ENCODE measurements around the gene INHBA. TPM values are rescaled to one million over a fixed set of nuclear protein-coding genes. Genes with fewer than 3 reads are reported as not detected.

The INHBA gene
- total and polyA plus RNA-seq, 2 of the 4 experiments (the other 2 are of a cell fraction), result 60.2 to 112 TPM

GRCh38 chr7:41698726-41699125, 4.2 kb downstream of the INHBA start:
- H2BK20ac ChIP-seq (ENCODE audit: low read depth, low read length), result peak overlapping the region; percentile 65; the same call in 1 of the 2 replicates
- peak overlapping the region; percentile 64 to 82; a peak in 3 of 4 replicates for H4K8ac ChIP-seq (ENCODE audit: low read depth in 2 of 2, low read length in 2 of 2)
- H2BK120ac ChIP-seq (ENCODE audit: low read depth, low read length), result peak overlapping the region; percentile 91
- WGBS, 2 experiments (ENCODE audit: extremely low coverage in 2 of 2, insufficient read length in 1 of 2), result 0% methylated on average over 2 of the region's 4 CpGs; no CpG with 5 or more reads in 1 of the 2 experiments
- H3K9ac ChIP-seq (ENCODE audit: low read depth, low read length), result peak overlapping the region; percentile 94
- H2AK9ac ChIP-seq (replicated peaks; ENCODE audit: low read depth, low read length, poor library complexity), result no peak overlapping the region
- H3K79me1 ChIP-seq (ENCODE audit: low read depth in 1 of 2, low read length in 2 of 2), result peaks cover 0 to 12% of the 10 kb centered on the region in 2 experiments; a peak in 2 of 4 replicates
- H3K56ac ChIP-seq (ENCODE audit: extremely low read depth, insufficient read depth, low read length), result peak overlapping the region; percentile 99
- ChIA-PET POLR2A (ENCODE audit: unreplicated experiment) (interaction anchor here (0.6 to 0.7 kb wide), 2 partner anchors 478 to 651 kb away, joined by 3 to 5 read pairs; no protein-coding TSS in a partner anchor), CTCF (interaction anchor here (1.1 kb wide), 3 partner anchors 696 to 1466 kb away, joined by 3 to 5 read pairs (median 4); no protein-coding TSS in a partner anchor)
- H4K5ac ChIP-seq (ENCODE audit: low read depth, low read length), result peak overlapping the region; percentile 93
- peak overlapping the region; percentile 87 for H4K91ac ChIP-seq (ENCODE audit: insufficient read depth, low read depth, low read length)
- intact Hi-C loops (cut with micrococcal nuclease) (loop anchor here (5.0 to 10.0 kb wide), 9 partner anchors 206 to 686 kb away; no protein-coding TSS in a partner anchor), in situ Hi-C loops (cut with MboI; ENCODE audit: low sequenced_read_pairs) (no loop called here), dilution Hi-C loops (cut with HindIII; ENCODE audit: low sequenced_read_pairs, unreplicated experiment) (no loop called here)
- H2AK5ac ChIP-seq (ENCODE audit: low read depth, low read length), result peak overlapping the region; percentile 44; the same call in 1 of the 2 replicates
- H3K4me2 ChIP-seq (ENCODE audit: low read depth, low read length), result peak overlapping the region; percentile 98
- ATAC-seq (ENCODE audit: low read depth) (peak; percentile 4), DNase-seq (peak; percentile 85)
- H3K27me3 ChIP-seq (ENCODE audit: control insufficient read depth, insufficient read depth, low read length), result no peaks in the 10 kb centered on the region
- H3K27ac ChIP-seq (ENCODE audit: insufficient read depth, low read length), result peak overlapping the region; percentile 99
- H3K36me3 ChIP-seq (ENCODE audit: control insufficient read depth, insufficient read depth, low read length), result peaks cover 9% of the 10 kb centered on the region
- no peaks in the 10 kb centered on the region for H3K9me3 ChIP-seq (ENCODE audit: control insufficient read depth, insufficient read depth, low read length)
- peaks cover 11% of the 10 kb centered on the region for H3K4me1 ChIP-seq (ENCODE audit: control insufficient read depth, insufficient read depth, low read length)
- 0 out of 3 replicates have a peak overlapping the region, but pooled peaks have one; percentile 48 for H2BK15ac ChIP-seq (ENCODE audit: low read depth, low read length)
- H3K4ac ChIP-seq (ENCODE audit: low read depth, low read length), result peak overlapping the region; percentile 95
- H3K9me1 ChIP-seq (ENCODE audit: insufficient read depth, low read length), result no peaks in the 10 kb centered on the region
- H3K18ac ChIP-seq (ENCODE audit: low read depth, low read length), result peak overlapping the region; percentile 97
- peak overlapping the region; percentile 95 for H3K14ac ChIP-seq (replicated peaks; ENCODE audit: low read depth, low read length)
- peaks cover 37% of the 10 kb centered on the region for H4K20me1 ChIP-seq (ENCODE audit: insufficient read depth, low read length)
- H2BK5ac ChIP-seq (ENCODE audit: low read depth, low read length, poor library complexity, severe bottlenecking), result peak overlapping the region; percentile 98
- peak overlapping the region; percentile 96 for H3K23ac ChIP-seq (ENCODE audit: low read depth, low read length)
- BruUV-seq (replicated peaks), result no TSS peak
- peak overlapping the region; percentile 91 for H3K4me3 ChIP-seq (ENCODE audit: insufficient read depth, low read depth, low read length)
- H2AFZ ChIP-seq (replicated peaks; ENCODE audit: low read length, poor library complexity), result no peak overlapping the region
- TF ChIP-seq, protein P1, sequence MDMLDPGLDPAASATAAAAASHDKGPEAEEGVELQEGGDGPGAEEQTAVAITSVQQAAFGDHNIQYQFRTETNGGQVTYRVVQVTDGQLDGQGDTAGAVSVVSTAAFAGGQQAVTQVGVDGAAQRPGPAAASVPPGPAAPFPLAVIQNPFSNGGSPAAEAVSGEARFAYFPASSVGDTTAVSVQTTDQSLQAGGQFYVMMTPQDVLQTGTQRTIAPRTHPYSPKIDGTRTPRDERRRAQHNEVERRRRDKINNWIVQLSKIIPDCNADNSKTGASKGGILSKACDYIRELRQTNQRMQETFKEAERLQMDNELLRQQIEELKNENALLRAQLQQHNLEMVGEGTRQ (IDR thresholded peaks at IDR 0.05; ENCODE audit: low read depth, low read length), result 0 out of 2 replicates have a peak, but pooled peaks have one; percentile 24
- TF ChIP-seq CTCF (conservative IDR thresholded peaks at IDR 0.05; ENCODE audit: low read depth, low read length) (no peak), MAFK (IDR thresholded peaks at IDR 0.05; ENCODE audit: low read depth, low read length) (peak; percentile 33; the same call in 1 of the 2 replicates), MXI1 (IDR thresholded peaks at IDR 0.05; ENCODE audit: borderline replicate concordance, low read depth, low read length) (peak; percentile 57), NFE2L2 (IDR thresholded peaks at IDR 0.05; ENCODE audit: low read depth, low read length) (no peak), POLR2A (IDR thresholded peaks at IDR 0.05; ENCODE audit: low read depth, low read length) (peak; percentile 50), RCOR1 (IDR thresholded peaks at IDR 0.05; ENCODE audit: insufficient replicate concordance, low read length) (no peak), MAZ (IDR thresholded peaks at IDR 0.05; ENCODE audit: borderline replicate concordance, low read depth, low read length) (no peak), CHD1 (IDR thresholded peaks at IDR 0.05; ENCODE audit: low read depth, low read length) (no peak), SMC3 (IDR thresholded peaks at IDR 0.05; ENCODE audit: low read depth, low read length) (no peak), FOS (IDR thresholded peaks at IDR 0.05; ENCODE audit: low read depth, low read length) (peak; percentile 34; the same call in 1 of the 2 replicates), CEBPB (IDR thresholded peaks at IDR 0.05; ENCODE audit: low read depth, low read length) (peak; percentile 16; the same call in 1 of the 2 replicates), RFX5 (IDR thresholded peaks at IDR 0.05; ENCODE audit: low read depth, low read length) (no peak), BHLHE40 (IDR thresholded peaks at IDR 0.05; ENCODE audit: low read depth, low read length) (peak; percentile 45; the same call in 1 of the 2 replicates)
- TF ChIP-seq, protein P2, sequence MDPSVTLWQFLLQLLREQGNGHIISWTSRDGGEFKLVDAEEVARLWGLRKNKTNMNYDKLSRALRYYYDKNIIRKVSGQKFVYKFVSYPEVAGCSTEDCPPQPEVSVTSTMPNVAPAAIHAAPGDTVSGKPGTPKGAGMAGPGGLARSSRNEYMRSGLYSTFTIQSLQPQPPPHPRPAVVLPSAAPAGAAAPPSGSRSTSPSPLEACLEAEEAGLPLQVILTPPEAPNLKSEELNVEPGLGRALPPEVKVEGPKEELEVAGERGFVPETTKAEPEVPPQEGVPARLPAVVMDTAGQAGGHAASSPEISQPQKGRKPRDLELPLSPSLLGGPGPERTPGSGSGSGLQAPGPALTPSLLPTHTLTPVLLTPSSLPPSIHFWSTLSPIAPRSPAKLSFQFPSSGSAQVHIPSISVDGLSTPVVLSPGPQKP (IDR thresholded peaks at IDR 0.05; ENCODE audit: borderline replicate concordance, low read depth, low read length), result no peak

All from IMR-90 (cell line).